GM12891 (cell line): ENCODE measurements around the gene SSTR5.

Experiments used
- DNase-seq: peaks from one replicate; pipeline ENCODE4 v3.0.0; 2011; ENCODE audit warnings: low spot score; ENCODE audit not compliant: insufficient read length
- FAIRE-seq: peaks from 2 replicates; lab custom pipeline; 2011; peaks lifted over from hg19 to GRCh38; lab: Jason Lieb, UNC
- PAX5 ChIP-seq: IDR thresholded peaks from 2 replicates; pipeline ENCODE4 v1.6.1; 2011; ENCODE audit warnings: low read length, moderate library complexity, mild to moderate bottlenecking; ENCODE audit not compliant: insufficient read depth, severe bottlenecking
- POLR2A ChIP-seq: IDR thresholded peaks from 2 replicates; pipeline ENCODE4 v1.6.1; 2011; ENCODE audit warnings: low read depth, low read length, control low read depth
- POLR2AphosphoS5 ChIP-seq: IDR thresholded peaks from 2 replicates; pipeline ENCODE4 v1.6.1; 2011; ENCODE audit warnings: low read depth, low read length, control low read depth
- POU2F2 ChIP-seq: IDR thresholded peaks from 2 replicates; pipeline ENCODE4 v1.6.1; 2011; ENCODE audit warnings: low read depth, mild to moderate bottlenecking, control low read depth, low read length, moderate library complexity
- SPI1 ChIP-seq: IDR thresholded peaks from 2 replicates; pipeline ENCODE4 v1.6.1; 2011; ENCODE audit warnings: low read depth, low read length, control low read depth
- TAF1 ChIP-seq: IDR thresholded peaks from 2 replicates; pipeline ENCODE4 v1.6.1; 2011; ENCODE audit warnings: low read depth, low read length, control low read depth

Gene SSTR5

GRCh38 chr16:1039762-1040161, 32.8 kb upstream of the SSTR5 start:
- TF ChIP-seq PAX5 (no peak), POLR2A (no peak), SPI1 (no peak), POU2F2 (no peak), TAF1 (no peak), POLR2AphosphoS5 (no peak)
- DNase-seq (no peak), FAIRE-seq (no peak)

DNA sequence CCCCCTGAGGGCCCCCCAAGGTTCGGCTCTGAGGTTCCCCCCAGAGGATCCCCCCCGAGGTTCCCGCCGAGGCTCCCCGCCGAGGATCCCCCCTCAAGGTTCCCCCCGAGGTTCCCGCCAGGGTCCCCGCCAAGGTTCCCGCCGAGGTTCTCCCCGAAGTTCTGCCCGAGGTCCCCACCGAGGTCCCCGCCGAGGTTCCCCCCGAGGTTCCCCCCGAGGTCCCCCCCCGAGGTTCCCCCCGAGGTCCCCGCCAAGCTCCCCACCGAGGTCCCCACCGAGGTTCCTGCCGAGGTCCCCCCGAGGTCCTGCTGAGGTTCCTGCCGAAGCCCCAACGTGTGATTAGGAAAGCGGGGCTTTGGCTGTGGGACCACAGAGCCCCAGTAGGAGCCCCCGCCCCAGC, 32.2 kb upstream of the SSTR5 start:
- DNase-seq (no peak), FAIRE-seq (no peak)
- no peak for TF ChIP-seq POLR2AphosphoS5

- TF ChIP-seq POLR2A (no peak), POU2F2 (no peak), PAX5 (no peak), TAF1 (no peak), POLR2AphosphoS5 (no peak), SPI1 (no peak)
- DNase-seq: no peak
- FAIRE-seq: no peak
These were observed 30.4 kb upstream of the SSTR5 start for GRCh38 chr16:1042049-1042744.

- no peak for FAIRE-seq
- DNase-seq: no peak
- TF ChIP-seq POLR2AphosphoS5 (no peak), SPI1 (no peak), POU2F2 (no peak), TAF1 (no peak)
These were observed 29.7 kb upstream of the SSTR5 start for GRCh38 chr16:1042866-1043265.

- FAIRE-seq: no peak
- TF ChIP-seq TAF1 (no peak), PAX5 (no peak), POLR2AphosphoS5 (no peak), SPI1 (no peak), POLR2A (no peak), POU2F2 (no peak)
- no peak for DNase-seq
These were observed 28.6 kb upstream of the SSTR5 start for GRCh38 chr16:1043881-1044451.

DNA sequence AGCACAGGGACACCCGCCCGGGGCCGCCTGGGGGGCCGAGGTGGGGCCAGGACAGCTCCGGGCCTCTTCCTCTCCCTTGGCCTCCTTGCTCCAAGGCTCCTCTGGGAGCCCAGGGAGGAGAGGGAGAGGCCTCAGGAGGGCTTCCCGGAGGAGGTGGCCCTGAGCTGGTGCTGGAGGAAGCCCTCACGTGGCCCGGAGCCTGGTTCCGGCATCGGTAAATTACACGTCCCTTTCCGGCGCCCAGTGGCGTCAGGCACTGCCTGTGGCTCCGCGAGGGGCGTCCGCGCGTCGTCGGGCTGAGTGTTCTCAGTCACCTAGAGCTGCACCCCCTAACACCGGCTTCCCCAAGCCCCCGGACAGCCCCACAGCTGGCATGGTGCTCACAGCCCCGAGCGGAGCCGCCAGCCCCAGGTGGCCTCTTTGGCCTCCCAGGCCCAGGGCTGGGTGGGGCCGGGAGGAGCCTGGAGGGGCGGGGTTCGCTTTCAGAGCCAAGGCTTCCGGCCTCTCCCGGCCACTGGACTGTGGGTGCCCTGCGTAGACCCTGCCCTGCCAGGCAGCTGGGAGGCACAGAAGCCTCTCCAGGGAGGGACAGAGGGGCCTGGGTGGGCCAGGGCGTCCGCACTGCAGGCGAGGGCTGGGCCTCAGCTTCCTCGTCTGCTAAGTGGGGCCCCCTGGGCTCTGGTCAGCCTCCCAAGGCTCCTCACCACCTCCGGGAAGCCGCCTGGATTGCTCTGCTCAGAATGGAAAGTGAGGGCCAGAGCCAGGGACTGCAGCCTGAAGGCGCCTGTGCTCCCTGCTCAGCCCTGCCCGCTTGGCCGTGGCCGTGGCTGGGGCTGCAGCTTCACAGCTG, 27.9 kb upstream of the SSTR5 start:
- FAIRE-seq: no peak
- no peak for DNase-seq
- TF ChIP-seq POLR2A (no peak), TAF1 (no peak), PAX5 (no peak), POU2F2 (no peak), SPI1 (no peak), POLR2AphosphoS5 (no peak)

GRCh38 chr16:1045310-1045992, 27.1 kb upstream of the SSTR5 start:
- DNase-seq: no peak
- no peak for TF ChIP-seq POLR2AphosphoS5
- no peak for TF ChIP-seq PAX5
- no peak for TF ChIP-seq POLR2A
- TF ChIP-seq TAF1: no peak
- TF ChIP-seq POU2F2: no peak
- TF ChIP-seq SPI1: no peak
- no peak for FAIRE-seq

- FAIRE-seq (no peak), DNase-seq (no peak)
- no peak for TF ChIP-seq TAF1
- no peak for TF ChIP-seq POLR2A
- no peak for TF ChIP-seq SPI1
- no peak for TF ChIP-seq PAX5
- no peak for TF ChIP-seq POU2F2
- no peak for TF ChIP-seq POLR2AphosphoS5
These were observed 26.3 kb upstream of the SSTR5 start for GRCh38 chr16:1045993-1046911.
